ENCODE data around the gene ABCC4. TPM values are rescaled to one million over a fixed set of nuclear protein-coding genes. Genes with fewer than 3 reads are reported as not detected.

The ABCC4 gene
- total and polyA plus RNA-seq, 8 donors, result 0.80 to 8.7 (median 4.1) TPM

- Histone ChIP-seq H3K27me3 (no peaks in the 10 kb centered on the region), H3K9me3 (no peaks in the 10 kb centered on the region), H3K36me3 (peaks cover 0 to 3% (median 0%) of the 10 kb centered on the region in 3 donors), H3K4me3 (no peak overlapping the region), H3K27ac (no peak overlapping the region), H3K4me1 (no peaks in the 10 kb centered on the region)
- ATAC-seq, result no peak
- DNase-seq, result no peak
- no peak for TF ChIP-seq CTCF (IDR thresholded peaks at IDR 0.05)
- 71 to 83% methylated on average over 7 of the region's 7 CpGs for WGBS, 2 donors
- FAIRE-seq, result no peak
- intact Hi-C loops (cut with DNase I), result no loop called here
These were observed 281.4 kb downstream of the ABCC4 start for GRCh38 chr13:95019886-95020285.

GRCh38 chr13:95007322-95007721, 293.9 kb downstream of the ABCC4 start:
- H3K4me1 ChIP-seq, result no peaks in the 10 kb centered on the region
- H3K27ac ChIP-seq, result no peak overlapping the region
- TF ChIP-seq CTCF (IDR thresholded peaks at IDR 0.05), result no peak
- H3K9me3 ChIP-seq, result no peaks in the 10 kb centered on the region
- H3K36me3 ChIP-seq, result no peaks in the 10 kb centered on the region
- ATAC-seq (no peak), DNase-seq (no peak), FAIRE-seq (no peak)
- intact Hi-C loops (cut with DNase I), result no loop called here
- WGBS, 2 donors, result 87 to 88% methylated on average over 12 of the region's 12 CpGs
- H3K4me3 ChIP-seq, result no peak overlapping the region
- H3K27me3 ChIP-seq, result no peaks in the 10 kb centered on the region

- no peak for TF ChIP-seq CTCF (IDR thresholded peaks at IDR 0.05)
- no peak for DNase-seq
- Histone ChIP-seq H3K4me3 (no peak overlapping the region), H3K36me3 (no peaks in the 10 kb centered on the region), H3K27me3 (no peaks in the 10 kb centered on the region), H3K9me3 (no peaks in the 10 kb centered on the region), H3K27ac (no peak overlapping the region), H3K4me1 (no peaks in the 10 kb centered on the region)
- FAIRE-seq, result no peak
- ATAC-seq, result no peak
- intact Hi-C loops (cut with DNase I), result no loop called here
These were observed 296.0 kb downstream of the ABCC4 start for GRCh38 chr13:95005300-95005699.

- no peaks in the 10 kb centered on the region for H3K27me3 ChIP-seq
- no peak overlapping the region for H3K27ac ChIP-seq
- H3K4me3 ChIP-seq, result peak overlapping the region; percentile 5 to 35 (median 16)
- ATAC-seq (peak; percentile 55 to 80 (median 65)), FAIRE-seq (no peak), DNase-seq (peak in 2 of 6 donors; percentile 57 to 71)
- intact Hi-C loops (cut with DNase I), result no loop called here
- H3K36me3 ChIP-seq, result no peaks in the 10 kb centered on the region
- no peaks in the 10 kb centered on the region for H3K9me3 ChIP-seq
- no peak for TF ChIP-seq CTCF (IDR thresholded peaks at IDR 0.05)
- no peaks in the 10 kb centered on the region for H3K4me1 ChIP-seq
- WGBS, 2 donors, result 4 to 8% methylated on average over 35 to 41 of the region's 41 CpGs
These were observed 298.0 kb downstream of the ABCC4 start for GRCh38 chr13:95003019-95003813.

- no peak overlapping the region for H3K27ac ChIP-seq
- no peak for DNase-seq
- FAIRE-seq, result no peak
- H3K4me1 ChIP-seq, result no peaks in the 10 kb centered on the region
- H3K36me3 ChIP-seq, result no peaks in the 10 kb centered on the region
- no peak overlapping the region for H3K4me3 ChIP-seq
- WGBS, 2 donors, result 94 to 96% methylated on average over 8 of the region's 8 CpGs
- no peak for TF ChIP-seq CTCF (IDR thresholded peaks at IDR 0.05)
- no peak for ATAC-seq
- H3K27me3 ChIP-seq, result no peaks in the 10 kb centered on the region
- no peaks in the 10 kb centered on the region for H3K9me3 ChIP-seq
- intact Hi-C loops (cut with DNase I), result no loop called here
These were observed 299.1 kb downstream of the ABCC4 start for GRCh38 chr13:95002126-95002525.
